Measurements from ENCODE around the gene KNG1.
"Not testable (repeated sequence)": the region's sequence is repeated elsewhere in the genome, so short reads cannot be mapped to it uniquely, and the experiment has no call there.

KNG1 gene

GRCh38 chr3:186696522-186696921 is 20.6 kb upstream of the KNG1 start:
- Histone ChIP-seq H3K27me3 (ENCODE audit: control insufficient read depth in 1 of 2, insufficient read depth in 1 of 2, low read length in 2 of 2) (peaks cover 22 to 24% of the 10 kb centered on the region in 2 experiments), H3K18ac (ENCODE audit: low read depth in 1 of 2, low read length in 2 of 2) (no peak overlapping the region), H3K27ac (ENCODE audit: low read length, poor library complexity, severe bottlenecking) (no peak overlapping the region), H3K4ac (ENCODE audit: low read depth in 1 of 2, low read length in 2 of 2) (no peak overlapping the region), H2BK5ac (ENCODE audit: low read depth, low read length, poor library complexity, severe bottlenecking) (no peak overlapping the region), H3K4me3 (ENCODE audit: insufficient read depth in 1 of 2, low read depth in 1 of 2, low read length in 2 of 2) (no peak overlapping the region), H2AFZ (ENCODE audit: low read depth, low read length) (no peak overlapping the region), H3K79me1 (replicated peaks; ENCODE audit: low read length, poor library complexity, severe bottlenecking) (no peaks in the 10 kb centered on the region), H3K14ac (ENCODE audit: low read length in 2 of 2) (no peak overlapping the region), H3K4me1 (ENCODE audit: control insufficient read depth, insufficient read depth, low read depth, low read length) (no peaks in the 10 kb centered on the region), H3K9ac (ENCODE audit: low read length) (no peak overlapping the region), H2AK5ac (ENCODE audit: low read length, severe bottlenecking) (no peak overlapping the region), H4K8ac (ENCODE audit: low read length) (no peak overlapping the region), H2BK12ac (ENCODE audit: low read length in 2 of 2) (no peak overlapping the region), H2BK15ac (ENCODE audit: low read depth, poor library complexity, severe bottlenecking) (no peak overlapping the region), H3K9me3 (ENCODE audit: control insufficient read depth, low read length) (no peaks in the 10 kb centered on the region), H3K4me2 (ENCODE audit: low read length, poor library complexity, severe bottlenecking) (no peak overlapping the region), H3K36me3 (ENCODE audit: control insufficient read depth in 1 of 2, insufficient read depth in 2 of 2, low read depth in 1 of 2, low read length in 2 of 2) (no peaks in the 10 kb centered on the region), H4K91ac (ENCODE audit: low read length) (peak overlapping the region; percentile 8), H3K23ac (ENCODE audit: low read length in 2 of 2) (no peak overlapping the region), H2BK120ac (ENCODE audit: low read depth, low read length) (no peak overlapping the region)
- DNase-seq, result no peak
- WGBS, result 90% methylated on average over 2 of the region's 2 CpGs

- no peak overlapping the region for H2BK12ac ChIP-seq (ENCODE audit: low read length in 2 of 2)
- H3K14ac ChIP-seq (ENCODE audit: low read length in 2 of 2), result no peak overlapping the region
- no peak overlapping the region for H3K27ac ChIP-seq (ENCODE audit: low read length, poor library complexity, severe bottlenecking)
- no peak overlapping the region for H3K9ac ChIP-seq (ENCODE audit: low read length)
- no peaks in the 10 kb centered on the region for H3K36me3 ChIP-seq (ENCODE audit: control insufficient read depth in 1 of 2, insufficient read depth in 2 of 2, low read depth in 1 of 2, low read length in 2 of 2)
- no peaks in the 10 kb centered on the region for H3K4me1 ChIP-seq (ENCODE audit: control insufficient read depth, insufficient read depth, low read depth, low read length)
- peaks cover 18 to 22% of the 10 kb centered on the region in 2 experiments for H3K27me3 ChIP-seq (ENCODE audit: control insufficient read depth in 1 of 2, insufficient read depth in 1 of 2, low read length in 2 of 2)
- H2AK5ac ChIP-seq (ENCODE audit: low read length, severe bottlenecking), result no peak overlapping the region
- DNase-seq, result no peak
- no peak overlapping the region for H3K4me3 ChIP-seq (ENCODE audit: insufficient read depth in 1 of 2, low read depth in 1 of 2, low read length in 2 of 2)
- no peak overlapping the region for H2BK5ac ChIP-seq (ENCODE audit: low read depth, low read length, poor library complexity, severe bottlenecking)
- H3K4me2 ChIP-seq (ENCODE audit: low read length, poor library complexity, severe bottlenecking), result no peak overlapping the region
- no peak overlapping the region for H2BK15ac ChIP-seq (ENCODE audit: low read depth, poor library complexity, severe bottlenecking)
- no peaks in the 10 kb centered on the region for H3K79me1 ChIP-seq (replicated peaks; ENCODE audit: low read length, poor library complexity, severe bottlenecking)
- no peak overlapping the region for H3K18ac ChIP-seq (ENCODE audit: low read depth in 1 of 2, low read length in 2 of 2)
- no peak overlapping the region for H4K8ac ChIP-seq (ENCODE audit: low read length)
- H3K9me3 ChIP-seq (ENCODE audit: control insufficient read depth, low read length), result no peaks in the 10 kb centered on the region
- WGBS, result 98% methylated on average over 4 of the region's 4 CpGs
- H2AFZ ChIP-seq (ENCODE audit: low read depth, low read length), result no peak overlapping the region
- H2BK120ac ChIP-seq (ENCODE audit: low read depth, low read length), result no peak overlapping the region
- no peak overlapping the region for H3K4ac ChIP-seq (ENCODE audit: low read depth in 1 of 2, low read length in 2 of 2)
- no peak overlapping the region for H4K91ac ChIP-seq (ENCODE audit: low read length)
- H3K23ac ChIP-seq (ENCODE audit: low read length in 2 of 2), result no peak overlapping the region
Measured at GRCh38 chr3:186697510-186697909, 19.6 kb upstream of the KNG1 start.

GRCh38 chr3:186700267-186700666 is 16.9 kb upstream of the KNG1 start:
- H3K23ac ChIP-seq (ENCODE audit: low read length in 2 of 2), result no peak overlapping the region
- H2AFZ ChIP-seq (ENCODE audit: low read depth, low read length), result no peak overlapping the region
- no peaks in the 10 kb centered on the region for H3K36me3 ChIP-seq (ENCODE audit: control insufficient read depth in 1 of 2, insufficient read depth in 2 of 2, low read depth in 1 of 2, low read length in 2 of 2)
- no peaks in the 10 kb centered on the region for H3K4me1 ChIP-seq (ENCODE audit: control insufficient read depth, insufficient read depth, low read depth, low read length)
- H2BK12ac ChIP-seq (ENCODE audit: low read length in 2 of 2), result no peak overlapping the region
- H3K9ac ChIP-seq (ENCODE audit: low read length), result peak overlapping the region; percentile 47
- H3K14ac ChIP-seq (ENCODE audit: low read length in 2 of 2), result no peak overlapping the region
- no peaks in the 10 kb centered on the region for H3K79me1 ChIP-seq (replicated peaks; ENCODE audit: low read length, poor library complexity, severe bottlenecking)
- H2BK120ac ChIP-seq (ENCODE audit: low read depth, low read length), result no peak overlapping the region
- H3K9me3 ChIP-seq (ENCODE audit: control insufficient read depth, low read length), result no peaks in the 10 kb centered on the region
- H2BK5ac ChIP-seq (ENCODE audit: low read depth, low read length, poor library complexity, severe bottlenecking), result no peak overlapping the region
- no peak overlapping the region for H2AK5ac ChIP-seq (ENCODE audit: low read length, severe bottlenecking)
- no peak overlapping the region for H4K91ac ChIP-seq (ENCODE audit: low read length)
- H3K27me3 ChIP-seq (ENCODE audit: control insufficient read depth in 1 of 2, insufficient read depth in 1 of 2, low read length in 2 of 2), result peaks cover 16 to 17% of the 10 kb centered on the region in 2 experiments
- no peak overlapping the region for H3K4me3 ChIP-seq (ENCODE audit: insufficient read depth in 1 of 2, low read depth in 1 of 2, low read length in 2 of 2)
- H4K8ac ChIP-seq (ENCODE audit: low read length), result no peak overlapping the region
- H2BK15ac ChIP-seq (ENCODE audit: low read depth, poor library complexity, severe bottlenecking), result no peak overlapping the region
- no peak overlapping the region for H3K18ac ChIP-seq (ENCODE audit: low read depth in 1 of 2, low read length in 2 of 2)
- no peak overlapping the region for H3K27ac ChIP-seq (ENCODE audit: low read length, poor library complexity, severe bottlenecking)
- H3K4ac ChIP-seq (ENCODE audit: low read depth in 1 of 2, low read length in 2 of 2), result no peak overlapping the region
- DNase-seq, result no peak
- no peak overlapping the region for H3K4me2 ChIP-seq (ENCODE audit: low read length, poor library complexity, severe bottlenecking)
- WGBS, result 93% methylated on average over 3 of the region's 3 CpGs

GRCh38 chr3:186702451-186702850 is 14.7 kb upstream of the KNG1 start:
- not testable (repeated sequence) for H2BK15ac ChIP-seq (ENCODE audit: low read depth, poor library complexity, severe bottlenecking); H3K9me3 ChIP-seq (ENCODE audit: control insufficient read depth, low read length); H3K14ac ChIP-seq (ENCODE audit: low read length in 2 of 2); H3K27ac ChIP-seq (ENCODE audit: low read length, poor library complexity, severe bottlenecking); H2BK120ac ChIP-seq (ENCODE audit: low read depth, low read length); H2BK5ac ChIP-seq (ENCODE audit: low read depth, low read length, poor library complexity, severe bottlenecking); H3K36me3 ChIP-seq (ENCODE audit: control insufficient read depth in 1 of 2, insufficient read depth in 2 of 2, low read depth in 1 of 2, low read length in 2 of 2); H3K4me1 ChIP-seq (ENCODE audit: control insufficient read depth, insufficient read depth, low read depth, low read length); H2AFZ ChIP-seq (ENCODE audit: low read depth, low read length); H2AK5ac ChIP-seq (ENCODE audit: low read length, severe bottlenecking); H2BK12ac ChIP-seq (ENCODE audit: low read length in 2 of 2); H3K4me3 ChIP-seq (ENCODE audit: insufficient read depth in 1 of 2, low read depth in 1 of 2, low read length in 2 of 2); H4K91ac ChIP-seq (ENCODE audit: low read length); H3K18ac ChIP-seq (ENCODE audit: low read depth in 1 of 2, low read length in 2 of 2); DNase-seq; H3K79me1 ChIP-seq (replicated peaks; ENCODE audit: low read length, poor library complexity, severe bottlenecking); H3K4ac ChIP-seq (ENCODE audit: low read depth in 1 of 2, low read length in 2 of 2); H3K4me2 ChIP-seq (ENCODE audit: low read length, poor library complexity, severe bottlenecking); H4K8ac ChIP-seq (ENCODE audit: low read length); H3K9ac ChIP-seq (ENCODE audit: low read length); H3K23ac ChIP-seq (ENCODE audit: low read length in 2 of 2)
- peaks cover 12 to 16% of the 10 kb centered on the region in 2 experiments for H3K27me3 ChIP-seq (ENCODE audit: control insufficient read depth in 1 of 2, insufficient read depth in 1 of 2, low read length in 2 of 2)
